ENCODE measurements around the gene MMP8. TPM values are rescaled to one million over a fixed set of nuclear protein-coding genes. Genes with fewer than 3 reads are reported as not detected.
A peak's percentile ranks its signal among the peaks of the same experiment; 100 is the strongest.

MMP8 gene
- total and polyA plus RNA-seq, 9 of the 15 experiments (the other 6 are each of a cell fraction or from before 2014, with no cell fraction given), result not detected

DNA sequence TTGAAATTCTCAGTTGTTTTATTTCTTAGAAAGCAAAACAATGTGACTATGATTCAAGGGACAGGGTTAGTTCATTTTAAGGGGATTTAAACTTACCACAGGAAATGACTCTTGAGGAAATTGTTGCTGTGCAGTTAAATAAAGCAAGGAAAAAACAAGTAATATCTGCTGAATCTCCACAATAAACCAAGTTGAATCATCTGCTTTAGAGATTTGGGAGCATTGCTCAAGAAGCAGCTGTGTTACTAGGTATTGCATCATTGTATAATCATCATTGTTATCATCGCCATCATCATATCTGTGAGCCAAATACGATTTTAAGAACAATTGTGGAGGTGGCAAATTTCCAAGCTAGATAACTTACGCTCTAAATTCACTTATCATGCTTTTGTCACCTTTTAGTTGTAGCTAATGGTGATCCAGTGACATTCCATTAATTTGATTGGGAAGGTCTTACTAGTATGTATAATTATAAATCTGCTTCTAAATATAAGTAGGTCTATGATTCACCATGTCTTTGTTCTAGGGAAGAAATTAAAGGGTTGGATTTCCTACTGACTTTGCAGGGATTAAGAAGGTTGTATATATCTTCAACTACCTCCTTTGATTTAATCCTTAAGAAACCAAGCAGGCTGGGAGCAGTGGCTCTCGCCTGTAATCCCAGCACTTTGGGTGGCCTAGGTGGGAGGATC lies 35.7 kb upstream of the MMP8 start:
- Histone ChIP-seq H3K27ac (ENCODE audit: extremely low read depth, low read depth, low read length) (no peak overlapping the region), H3K4me3 (no peak overlapping the region), H3K9me1 (ENCODE audit: control insufficient read depth, insufficient read depth, low read length) (no peaks in the 10 kb centered on the region), H3K27me3 (ENCODE audit: control insufficient read depth in 2 of 2, insufficient read depth in 2 of 2, low read length in 2 of 2) (no peaks in the 10 kb centered on the region), H4K20me1 (replicated peaks; ENCODE audit: control insufficient read depth, insufficient read depth, low read length) (no peaks in the 10 kb centered on the region), H3K4me1 (replicated peaks in 1 of 2; ENCODE audit: control insufficient read depth in 2 of 2, insufficient read depth in 2 of 2, low read length in 2 of 2) (no peaks in the 10 kb centered on the region), H2AFZ (ENCODE audit: low read depth, low read length) (no peak overlapping the region), H3K79me2 (ENCODE audit: control insufficient read depth, insufficient read depth, low read length) (no peaks in the 10 kb centered on the region), H3K4me2 (ENCODE audit: insufficient read depth, low read length) (no peak overlapping the region), H3K9ac (ENCODE audit: insufficient read depth in 1 of 2, low read depth in 2 of 2, low read length in 2 of 2) (no peak overlapping the region), H3K36me3 (ENCODE audit: control insufficient read depth, insufficient read depth, low read length) (no peaks in the 10 kb centered on the region), H3K9me3 (replicated peaks; ENCODE audit: control insufficient read depth, insufficient read depth, low read depth, low read length) (no peaks in the 10 kb centered on the region)
- in situ Hi-C loops (cut with MboI) (no loop called here), intact Hi-C loops (cut with micrococcal nuclease) (no loop called here)
- WGBS (ENCODE audit: insufficient coverage, low coverage, missing lambda C conversion rate), result 0% methylated on average over 4 of the region's 4 CpGs
- BruUV-seq (replicated peaks), result no TSS peak
- FAIRE-seq, result no peak
- ATAC-seq, result no peak
- no peak for DNase-seq (ENCODE audit: extremely low read depth in 1 of 4, low spot score in 3 of 4)
- POLR2A ChIA-PET, result no interaction called here
- CTCF ChIA-PET (ENCODE audit: low intra/inter-chr PET ratio), result no interaction called here
- no peak for TF ChIP-seq RBM25 (IDR thresholded peaks at IDR 0.05; ENCODE audit: low read depth, low read length, severe bottlenecking)
- TF ChIP-seq, protein P1, sequence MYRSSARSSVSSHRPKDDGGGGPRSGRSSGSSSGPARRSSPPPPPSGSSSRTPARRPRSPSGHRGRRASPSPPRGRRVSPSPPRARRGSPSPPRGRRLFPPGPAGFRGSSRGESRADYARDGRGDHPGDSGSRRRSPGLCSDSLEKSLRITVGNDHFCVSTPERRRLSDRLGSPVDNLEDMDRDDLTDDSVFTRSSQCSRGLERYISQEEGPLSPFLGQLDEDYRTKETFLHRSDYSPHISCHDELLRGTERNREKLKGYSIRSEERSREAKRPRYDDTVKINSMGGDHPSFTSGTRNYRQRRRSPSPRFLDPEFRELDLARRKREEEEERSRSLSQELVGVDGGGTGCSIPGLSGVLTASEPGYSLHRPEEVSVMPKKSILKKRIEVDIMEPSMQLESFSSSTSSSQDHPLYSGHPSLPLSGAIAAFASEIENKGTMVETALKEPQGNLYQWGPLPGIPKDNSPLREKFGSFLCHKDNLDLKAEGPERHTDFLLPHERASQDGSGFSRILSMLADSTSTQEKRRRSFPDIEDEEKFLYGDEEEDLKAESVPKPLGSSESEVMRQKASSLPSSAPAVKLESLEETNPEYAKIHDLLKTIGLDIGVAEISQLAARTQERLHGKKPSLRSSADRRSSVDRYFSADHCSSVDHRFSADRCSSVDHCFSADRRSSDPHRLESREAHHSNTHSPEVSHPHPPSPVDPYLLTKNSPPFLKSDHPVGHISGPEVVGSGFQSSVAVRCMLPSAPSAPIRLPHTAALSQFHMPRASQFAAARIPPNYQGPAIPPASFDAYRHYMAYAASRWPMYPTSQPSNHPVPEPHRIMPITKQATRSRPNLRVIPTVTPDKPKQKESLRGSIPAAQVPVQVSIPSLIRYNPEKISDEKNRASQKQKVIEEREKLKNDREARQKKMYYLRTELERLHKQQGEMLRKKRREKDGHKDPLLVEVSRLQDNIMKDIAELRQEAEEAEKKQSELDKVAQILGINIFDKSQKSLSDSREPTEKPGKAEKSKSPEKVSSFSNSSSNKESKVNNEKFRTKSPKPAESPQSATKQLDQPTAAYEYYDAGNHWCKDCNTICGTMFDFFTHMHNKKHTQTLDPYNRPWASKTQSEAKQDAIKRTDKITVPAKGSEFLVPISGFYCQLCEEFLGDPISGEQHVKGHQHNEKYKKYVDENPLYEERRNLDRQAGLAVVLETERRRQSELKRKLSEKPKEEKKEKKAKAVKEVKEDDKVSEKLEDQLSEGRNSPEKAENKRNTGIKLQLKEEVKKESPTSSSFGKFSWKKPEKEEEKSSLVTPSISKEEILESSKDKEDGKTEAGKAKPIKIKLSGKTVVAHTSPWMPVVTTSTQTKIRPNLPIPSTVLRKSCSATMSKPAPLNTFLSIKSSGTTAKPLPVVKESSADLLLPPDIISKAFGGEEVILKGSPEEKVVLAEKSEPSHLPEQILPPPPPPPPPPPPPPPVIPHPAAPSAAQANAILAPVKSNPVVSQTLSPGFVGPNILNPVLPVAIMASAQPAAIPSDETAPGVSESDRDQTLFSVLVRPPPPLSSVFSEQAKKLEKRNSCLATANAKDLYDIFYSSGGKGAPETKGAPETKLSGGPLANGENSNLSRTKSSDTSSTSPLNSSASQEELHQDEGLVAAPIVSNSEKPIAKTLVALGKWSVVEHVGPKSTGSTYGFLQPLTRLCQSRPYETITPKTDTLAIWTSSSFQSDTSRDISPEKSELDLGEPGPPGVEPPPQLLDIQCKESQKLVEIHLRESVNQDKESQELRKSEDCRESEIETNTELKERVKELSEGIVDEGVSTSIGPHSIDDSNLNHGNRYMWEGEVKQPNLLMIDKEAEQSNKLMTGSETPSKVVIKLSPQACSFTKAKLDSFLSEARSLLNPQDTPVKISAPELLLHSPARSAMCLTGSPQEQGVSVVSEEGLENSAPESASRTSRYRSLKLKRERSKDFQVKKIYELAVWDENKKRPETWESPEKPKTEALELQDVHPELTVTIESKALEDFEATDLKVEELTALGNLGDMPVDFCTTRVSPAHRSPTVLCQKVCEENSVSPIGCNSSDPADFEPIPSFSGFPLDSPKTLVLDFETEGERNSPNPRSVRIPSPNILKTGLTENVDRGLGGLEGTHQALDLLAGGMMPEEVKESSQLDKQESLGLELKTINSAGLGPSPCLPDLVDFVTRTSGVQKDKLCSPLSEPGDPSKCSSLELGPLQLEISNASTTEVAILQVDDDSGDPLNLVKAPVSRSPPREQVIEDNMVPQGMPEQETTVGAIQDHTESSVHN (IDR thresholded peaks at IDR 0.05; ENCODE audit: borderline replicate concordance in 1 of 2, low read depth in 1 of 2), result 0 out of 4 replicates have a peak, but pooled peaks of 1 of the 2 experiments have one; percentile 63
- peak; percentile 82 for TF ChIP-seq FOSL1 (tag; conservative IDR thresholded peaks at IDR 0.05)
- no peak for TF ChIP-seq ARID1B (IDR thresholded peaks at IDR 0.05)
- peak; percentile 86; the same call in 1 of the 2 replicates for TF ChIP-seq SOX6 (IDR thresholded peaks at IDR 0.05)
- no peak for TF ChIP-seq MTA3 (IDR thresholded peaks at IDR 0.05; ENCODE audit: borderline replicate concordance)
- no peak for TF ChIP-seq SAP30 (IDR thresholded peaks at IDR 0.05; ENCODE audit: borderline replicate concordance, insufficient read depth, low read depth, low read length, poor library complexity, severe bottlenecking)
- TF ChIP-seq, protein P2, sequence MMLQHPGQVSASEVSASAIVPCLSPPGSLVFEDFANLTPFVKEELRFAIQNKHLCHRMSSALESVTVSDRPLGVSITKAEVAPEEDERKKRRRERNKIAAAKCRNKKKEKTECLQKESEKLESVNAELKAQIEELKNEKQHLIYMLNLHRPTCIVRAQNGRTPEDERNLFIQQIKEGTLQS (IDR thresholded peaks at IDR 0.05), result peak; percentile 86
- TF ChIP-seq, protein P2 (CRISPR knock-in tag; conservative IDR thresholded peaks at IDR 0.05), result no peak
- no peak for TF ChIP-seq ZFPM2 (CRISPR knock-in tag; IDR thresholded peaks at IDR 0.05)
- no peak for TF ChIP-seq ZC3H11A (IDR thresholded peaks at IDR 0.05; ENCODE audit: low read depth, low read length)
- 0 out of 2 replicates have a peak, but pooled peaks have one; percentile 32 for TF ChIP-seq JUN (IDR thresholded peaks at IDR 0.05; ENCODE audit: borderline replicate concordance, low read depth, low read length)
- no peak for TF ChIP-seq JUN (CRISPR knock-in tag; IDR thresholded peaks at IDR 0.05; ENCODE audit: borderline replicate concordance)

All from K562 (cell line).